GM21447 (cell line): Measurements from ENCODE around the gene PCMTD2.
"Not testable (repeated sequence)": the region's sequence is repeated elsewhere in the genome, so short reads cannot be mapped to it uniquely, and the experiment has no call there.

Experiments used
- ATAC-seq: cut with Tn5 transposase; IDR thresholded peaks from one replicate; pipeline ENCODE4 v1.9.1; 2021; ENCODE audit not compliant: unreplicated experiment

Gene PCMTD2

DNA sequence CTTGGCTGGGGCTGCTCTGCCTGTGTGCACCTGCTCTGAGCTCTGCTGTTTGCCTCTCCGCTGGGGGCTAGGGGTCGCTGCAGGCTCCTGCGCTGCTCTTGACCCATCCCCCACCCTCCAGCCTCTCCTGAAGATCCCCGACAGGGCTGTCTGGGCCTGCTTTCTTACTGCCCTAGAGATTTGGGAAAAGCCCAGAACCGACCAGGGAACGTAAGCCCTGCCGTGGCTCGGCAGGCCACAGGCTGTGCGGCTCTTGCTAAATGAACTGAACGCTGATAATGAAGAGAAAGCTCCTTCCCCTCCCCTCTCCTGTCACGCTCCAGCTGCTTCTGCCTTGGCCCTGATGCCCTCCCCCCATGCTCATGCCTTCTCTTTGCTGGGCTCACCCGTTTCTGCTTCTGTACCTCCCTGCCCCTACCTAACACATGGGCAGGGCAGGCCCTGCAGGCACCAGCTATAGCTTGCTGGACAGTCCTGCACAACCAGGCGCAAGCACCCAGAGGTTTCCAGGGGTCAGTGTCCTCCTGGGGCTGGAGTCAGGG, 32.0 kb upstream of the PCMTD2 start:
- no peak for ATAC-seq

DNA sequence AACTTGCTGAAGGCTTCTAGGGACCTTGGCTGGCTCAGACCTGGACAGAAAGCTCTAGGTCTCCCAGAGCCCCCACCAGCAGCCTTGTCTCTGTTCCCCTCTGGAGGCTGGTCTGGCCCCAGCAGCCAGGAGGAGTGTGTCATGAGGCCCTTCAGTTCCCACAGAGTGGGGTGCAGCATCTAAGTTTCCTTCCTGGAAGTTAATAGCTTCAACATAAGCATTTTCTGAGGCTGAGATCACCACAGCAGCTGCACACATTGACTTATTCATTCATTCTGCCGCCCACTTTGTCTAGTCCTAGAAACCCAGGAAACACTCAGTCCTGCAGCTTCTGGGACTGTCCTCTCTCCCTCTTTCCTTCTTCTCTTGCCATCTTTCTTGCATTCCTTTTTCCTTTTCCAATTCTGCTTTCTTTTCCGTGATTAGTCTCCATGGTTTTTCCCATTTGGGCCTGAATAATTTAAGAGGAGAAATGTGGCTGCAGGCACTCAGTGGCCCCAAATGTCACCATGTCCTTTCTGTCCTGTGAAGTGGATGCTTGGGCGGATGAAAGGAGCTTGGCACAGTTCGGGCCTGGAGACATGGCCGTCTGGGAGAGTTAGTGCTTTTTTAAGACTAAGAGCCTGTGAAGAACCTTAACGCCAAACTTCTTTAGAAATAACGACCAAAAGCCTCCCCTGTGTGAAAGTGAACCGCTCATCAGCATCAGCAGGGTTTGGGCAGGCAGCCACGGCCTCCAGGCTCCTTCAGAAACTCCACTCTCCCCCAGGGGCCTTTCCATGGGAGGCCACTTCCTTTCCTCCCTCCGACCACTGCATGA, 31.0 kb upstream of the PCMTD2 start:
- ATAC-seq: no peak

DNA sequence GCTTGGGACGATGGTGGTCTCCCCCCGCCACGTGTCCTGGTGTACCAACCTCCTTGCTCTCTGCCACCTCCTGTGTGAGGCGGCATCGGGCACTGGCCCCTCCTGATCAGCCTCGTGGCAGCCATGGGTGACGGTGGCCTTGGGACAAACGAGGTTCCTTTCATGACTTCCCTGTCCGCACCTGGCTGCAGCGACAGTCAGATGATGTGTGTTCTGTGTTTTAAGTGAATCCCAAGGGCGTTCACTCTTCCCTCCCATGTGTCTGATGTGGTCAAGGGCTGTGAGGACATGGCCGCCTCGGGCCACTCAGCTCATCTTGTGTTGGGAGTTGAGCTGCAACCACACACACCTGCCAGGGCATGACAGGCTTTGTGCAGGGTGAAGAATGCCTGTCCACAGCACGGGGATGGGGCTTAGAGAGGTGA, 30.4 kb upstream of the PCMTD2 start:
- ATAC-seq: no peak

DNA sequence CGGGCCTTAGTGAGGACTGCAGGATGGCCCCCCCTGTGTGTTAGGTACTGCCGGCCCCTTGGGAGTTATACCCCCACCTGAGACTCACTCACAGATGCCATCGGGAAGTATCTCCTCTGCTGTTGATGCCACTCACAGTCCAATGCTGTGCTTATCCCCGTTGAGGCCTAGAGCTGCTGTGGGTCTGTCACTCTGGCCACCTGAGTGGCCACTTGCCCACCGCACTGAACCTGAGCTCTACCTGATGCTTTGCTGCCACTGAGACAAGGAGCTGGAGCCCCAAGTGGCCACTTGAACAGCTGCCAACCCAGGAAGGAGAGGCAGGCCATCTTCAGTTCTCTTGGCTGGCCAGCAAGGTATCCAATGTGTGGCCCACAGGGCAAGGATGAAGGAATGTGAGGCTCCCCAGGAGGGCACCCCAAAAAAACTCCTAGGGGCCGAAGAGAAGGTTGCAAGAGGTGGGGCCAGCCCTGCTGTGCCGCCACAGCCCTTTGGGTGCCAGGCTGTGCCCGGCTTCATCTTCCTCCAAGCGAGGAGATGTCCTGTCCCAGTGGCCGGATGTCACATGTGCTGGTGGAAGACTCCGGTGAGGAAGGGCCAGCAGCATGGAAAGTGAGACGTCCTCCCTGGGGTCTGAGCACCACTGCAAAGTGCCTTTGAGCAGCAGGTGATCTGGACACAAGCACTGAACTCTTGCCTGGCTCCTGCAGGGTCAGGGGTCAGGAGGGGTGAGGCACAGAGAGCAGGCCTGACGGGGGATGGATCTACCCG, 29.5 kb upstream of the PCMTD2 start:
- no peak for ATAC-seq

DNA sequence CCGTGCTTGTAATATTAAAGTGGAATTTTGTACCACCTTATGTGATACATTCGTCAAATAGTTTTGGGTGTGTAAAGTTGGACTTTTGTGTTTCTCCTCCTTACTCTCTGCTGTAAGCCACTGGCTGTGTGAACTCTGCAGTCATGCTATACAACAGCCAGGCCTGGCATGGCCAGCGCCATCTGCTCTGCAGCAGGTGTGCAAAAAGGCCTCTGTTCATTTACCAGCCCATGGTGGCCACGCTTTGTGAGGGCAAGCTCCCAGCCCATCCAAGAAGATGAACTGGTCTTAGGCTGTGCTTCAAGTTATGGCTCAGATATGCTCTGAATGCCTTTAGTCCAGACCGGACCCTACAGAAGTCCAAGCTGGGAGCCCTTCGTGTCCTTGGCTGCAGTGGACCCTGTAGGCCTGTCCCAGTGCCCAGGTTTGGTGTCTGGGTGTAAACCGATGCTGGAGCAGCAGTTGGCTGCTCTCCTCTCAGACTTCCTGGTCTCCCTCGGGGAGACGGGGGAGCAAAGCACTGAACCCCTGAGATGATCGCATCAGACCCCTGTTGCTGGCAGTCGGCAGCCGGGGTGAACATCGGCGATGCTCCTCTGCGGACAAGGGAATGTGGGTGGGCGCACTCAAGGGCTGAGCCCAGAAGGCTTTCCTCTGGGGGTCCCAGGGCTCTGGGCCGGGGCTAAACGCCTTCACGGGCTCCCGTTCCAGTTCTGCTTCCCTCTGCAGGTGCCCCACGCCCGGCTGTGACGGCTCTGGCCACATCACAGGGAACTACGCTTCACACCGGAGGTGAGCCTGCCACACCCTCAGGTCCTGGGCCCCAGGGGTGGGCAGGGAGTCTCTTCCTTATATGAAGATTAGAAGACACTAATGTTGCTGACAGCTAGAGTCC, 28.6 kb upstream of the PCMTD2 start:
- no peak for ATAC-seq

DNA sequence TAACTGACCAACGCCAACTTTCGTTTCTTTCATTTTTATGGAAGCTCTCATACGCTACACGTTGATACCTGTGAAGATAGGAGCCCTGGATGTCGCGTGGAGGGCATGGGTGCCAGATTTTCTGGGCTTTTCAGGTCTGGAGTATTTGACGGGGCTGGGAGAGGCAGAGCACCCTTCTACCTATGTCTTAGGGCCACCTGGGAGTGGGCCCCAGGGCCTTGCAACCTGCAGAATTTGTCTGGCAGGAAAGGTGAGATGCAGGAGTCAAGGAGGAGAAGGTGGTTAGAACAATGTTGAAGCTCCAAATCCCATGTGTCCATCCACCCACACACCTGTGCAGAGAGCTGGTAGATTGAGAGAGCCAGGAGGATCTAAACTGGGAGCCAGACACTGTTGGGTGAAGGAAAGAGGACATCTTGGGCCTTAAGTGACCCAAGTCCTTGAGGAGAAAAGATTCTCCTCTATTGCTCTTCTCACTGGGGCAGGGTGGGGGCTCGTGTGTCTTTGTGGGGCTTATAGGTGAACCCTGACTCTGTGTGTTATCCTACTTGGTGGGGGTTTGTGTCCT, 27.4 kb upstream of the PCMTD2 start:
- no peak for ATAC-seq

DNA sequence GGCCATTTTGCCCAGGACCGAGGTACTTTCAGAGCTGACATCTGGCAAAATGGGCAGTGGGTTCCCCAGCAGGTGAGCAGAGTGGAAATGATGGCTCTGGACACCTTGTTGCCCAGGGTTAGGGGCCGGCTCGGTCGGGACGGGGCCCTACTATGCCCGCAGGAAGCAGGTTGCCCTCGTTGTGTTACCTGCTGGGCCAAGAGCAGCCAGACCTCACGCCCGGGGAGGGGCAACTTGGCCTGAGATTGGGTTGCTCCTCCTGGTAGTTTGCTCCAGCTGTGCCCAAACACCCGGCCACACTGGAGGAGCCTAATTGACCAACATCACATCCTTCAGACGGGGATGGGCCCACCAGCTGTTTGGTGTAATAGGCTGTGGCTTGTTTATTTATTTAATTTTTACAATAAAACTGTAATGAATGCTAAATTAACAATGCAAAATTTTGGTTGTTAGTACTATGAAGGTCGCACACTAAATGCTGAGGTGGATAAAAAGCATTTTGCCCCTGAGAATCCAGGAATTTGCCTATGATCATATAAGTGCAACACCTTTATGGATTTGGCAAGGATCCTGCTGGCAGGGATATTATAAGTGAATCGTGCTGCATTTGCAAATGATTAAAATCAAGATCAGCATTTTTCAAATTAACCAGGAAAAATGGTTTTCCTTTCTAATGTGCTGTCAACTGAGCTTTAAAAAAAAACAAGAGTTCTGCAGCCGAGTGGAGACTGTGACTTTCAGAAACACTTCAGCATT, 26.6 kb upstream of the PCMTD2 start:
- ATAC-seq: no peak

DNA sequence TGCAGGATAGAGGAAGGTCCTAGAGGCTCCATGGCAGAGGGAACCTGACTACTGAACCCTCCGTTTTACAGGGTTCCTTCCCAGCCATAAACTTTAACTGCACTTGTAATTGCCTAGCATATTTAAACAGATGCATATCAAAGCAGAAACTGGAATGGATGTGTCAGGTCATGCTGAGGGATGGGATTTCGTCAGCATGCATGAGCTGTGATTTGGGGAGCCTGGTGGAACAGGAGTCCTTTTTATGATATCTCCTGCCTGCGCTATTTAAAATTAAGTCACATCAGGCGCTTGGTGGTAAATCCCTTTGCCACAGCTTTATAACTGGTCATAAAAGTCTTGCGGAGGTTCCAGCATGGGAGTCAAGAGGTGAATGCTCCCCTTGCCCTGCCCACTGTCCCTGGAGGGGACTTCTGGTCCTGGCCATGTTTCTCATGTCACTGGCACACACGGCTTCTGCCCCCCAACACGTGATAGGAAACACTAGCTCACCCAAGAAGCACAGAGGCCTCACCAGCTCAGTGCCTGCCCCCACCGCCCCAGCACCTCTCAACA, 26.0 kb upstream of the PCMTD2 start:
- ATAC-seq: no peak

DNA sequence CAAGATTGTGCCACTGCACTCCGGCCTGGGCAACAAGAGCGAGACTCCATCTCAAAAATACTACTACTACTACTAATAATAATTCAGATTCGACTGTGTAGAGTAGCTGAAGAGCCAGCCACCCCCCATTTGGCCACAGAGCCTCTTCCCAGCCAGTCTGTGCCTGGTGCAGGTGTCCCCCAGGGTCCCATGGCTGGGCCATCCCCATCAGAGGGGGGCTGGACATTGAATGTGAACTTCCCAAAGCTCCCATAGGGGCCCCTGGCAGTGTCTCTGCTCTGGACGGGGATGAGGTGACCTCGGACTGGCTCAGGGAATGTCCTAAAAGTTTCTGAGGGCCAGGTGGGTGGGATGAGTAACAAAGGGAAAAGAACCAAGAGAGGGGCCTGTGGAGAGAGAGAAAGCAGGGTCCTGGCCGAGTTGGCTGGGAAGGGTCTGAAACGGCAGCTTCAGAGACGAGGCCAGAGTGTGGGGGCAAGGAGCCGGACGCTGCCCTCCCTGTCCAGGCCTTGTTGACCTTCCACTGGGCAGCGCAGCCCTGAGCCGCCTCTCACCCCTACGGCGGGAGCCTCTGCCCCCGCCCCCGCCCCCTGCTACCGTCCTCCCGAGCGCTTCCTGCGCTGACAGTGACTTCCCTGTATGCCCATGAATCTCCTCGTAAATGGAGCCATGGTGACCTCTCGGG, 24.9 kb upstream of the PCMTD2 start:
- ATAC-seq: no peak

DNA sequence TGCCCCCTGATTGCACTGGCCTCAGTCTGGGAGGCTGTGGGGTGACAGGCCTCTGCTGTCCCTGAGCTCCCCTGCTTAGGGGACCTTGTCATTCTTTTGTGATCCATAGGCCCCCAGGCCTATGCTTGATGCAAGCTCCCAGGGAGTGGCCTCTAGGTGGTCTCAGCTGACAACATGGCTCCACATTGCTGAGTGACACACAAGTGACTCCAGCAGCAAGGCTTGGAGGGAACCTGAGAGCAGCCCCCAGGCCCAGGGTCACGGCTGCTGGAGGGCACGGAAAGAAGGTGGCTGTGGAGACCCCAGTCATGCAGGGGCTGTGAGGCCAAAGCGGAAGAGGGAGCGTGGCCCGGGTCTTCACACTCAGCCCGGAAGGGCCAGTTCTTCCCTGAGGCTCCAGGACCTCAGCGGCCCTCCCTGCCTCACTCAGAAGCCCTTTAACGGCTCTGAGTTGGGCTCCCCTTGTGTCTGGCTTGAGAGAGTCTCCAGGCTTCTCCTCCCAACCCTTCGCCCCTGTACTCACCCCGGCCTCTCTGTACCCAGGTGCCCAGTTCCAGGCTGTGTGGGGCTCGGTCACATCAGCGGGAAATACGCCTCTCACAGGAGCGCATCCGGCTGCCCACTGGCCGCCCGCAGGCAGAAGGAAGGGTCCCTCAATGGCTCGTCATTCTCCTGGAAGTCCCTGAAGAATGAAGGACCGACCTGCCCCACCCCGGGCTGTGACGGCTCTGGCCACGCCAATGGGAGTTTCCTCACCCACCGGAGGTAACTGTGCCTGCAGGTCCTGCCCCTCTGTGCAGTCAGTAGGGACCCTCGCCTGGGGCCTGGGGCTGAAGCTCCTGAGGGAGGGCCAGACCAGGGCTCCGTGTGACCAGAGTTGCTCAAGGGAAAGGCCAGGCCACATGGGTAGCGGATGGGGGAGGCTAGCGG, 23.7 kb upstream of the PCMTD2 start:
- ATAC-seq: no peak

DNA sequence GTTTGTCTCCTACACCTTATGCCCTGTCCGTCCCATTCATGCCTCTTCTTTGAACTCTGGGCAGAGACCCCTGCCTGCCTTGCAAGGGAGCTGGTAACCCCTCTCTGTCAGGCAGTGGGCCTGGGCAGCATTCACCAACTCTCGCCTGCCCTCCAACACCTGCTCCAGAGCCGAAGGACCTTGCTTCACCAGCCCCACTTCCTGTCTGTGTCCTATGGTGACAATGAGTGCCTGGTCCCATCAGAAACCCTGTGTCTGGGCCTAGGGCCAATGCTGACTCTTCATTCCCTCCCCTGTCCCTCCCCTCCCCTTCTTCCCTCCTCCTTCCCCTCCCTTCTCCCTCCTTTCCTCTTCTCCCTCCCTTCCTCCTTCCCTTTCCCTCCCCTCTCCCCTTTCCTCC, 22.8 kb upstream of the PCMTD2 start:
- no peak for ATAC-seq

DNA sequence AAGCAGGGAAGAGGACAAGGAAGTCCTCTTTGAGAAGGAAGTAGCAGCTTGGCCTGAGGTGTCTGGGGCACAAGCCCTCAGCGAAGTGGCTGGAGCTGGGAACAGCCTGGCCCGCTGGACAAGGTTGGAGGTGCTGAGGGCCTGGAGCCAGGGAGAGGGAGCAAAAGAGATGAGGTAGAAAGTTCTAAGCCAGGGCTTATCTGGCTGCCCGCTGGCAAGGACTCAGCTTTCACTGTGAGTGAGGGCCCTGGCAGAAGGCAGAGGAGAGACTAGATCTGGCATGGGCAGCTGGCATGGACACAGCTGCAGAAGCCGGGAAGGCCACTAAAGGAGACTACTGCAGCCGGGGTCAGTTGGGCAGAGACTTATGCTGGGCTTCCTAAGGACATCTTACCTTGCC, 21.8 kb upstream of the PCMTD2 start:
- no peak for ATAC-seq

DNA sequence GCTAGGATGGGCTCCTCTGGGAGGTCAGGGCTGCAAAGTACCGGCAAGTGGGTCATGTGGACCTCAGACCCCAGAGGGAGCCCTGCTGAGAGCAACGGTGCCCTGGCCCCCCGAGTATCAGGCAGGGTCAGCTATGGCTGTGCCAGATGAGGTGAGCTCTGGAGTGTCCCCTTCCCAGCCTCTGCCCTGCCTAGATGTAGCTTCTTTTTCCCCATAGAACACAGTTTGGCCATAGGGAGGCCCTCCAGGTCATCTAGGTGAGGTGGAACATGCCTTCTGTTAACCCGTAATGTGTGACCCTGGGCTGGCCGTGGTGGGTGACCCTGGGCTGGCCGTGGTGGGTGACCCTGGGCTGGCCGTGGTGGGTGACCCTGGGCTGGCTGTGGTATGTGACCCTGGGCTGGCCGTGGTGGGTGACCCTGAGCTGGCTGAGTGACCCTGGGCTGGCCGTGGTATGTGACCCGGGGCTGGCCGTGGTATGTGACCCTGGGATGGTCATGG, 21.2 kb upstream of the PCMTD2 start:
- no peak for ATAC-seq

DNA sequence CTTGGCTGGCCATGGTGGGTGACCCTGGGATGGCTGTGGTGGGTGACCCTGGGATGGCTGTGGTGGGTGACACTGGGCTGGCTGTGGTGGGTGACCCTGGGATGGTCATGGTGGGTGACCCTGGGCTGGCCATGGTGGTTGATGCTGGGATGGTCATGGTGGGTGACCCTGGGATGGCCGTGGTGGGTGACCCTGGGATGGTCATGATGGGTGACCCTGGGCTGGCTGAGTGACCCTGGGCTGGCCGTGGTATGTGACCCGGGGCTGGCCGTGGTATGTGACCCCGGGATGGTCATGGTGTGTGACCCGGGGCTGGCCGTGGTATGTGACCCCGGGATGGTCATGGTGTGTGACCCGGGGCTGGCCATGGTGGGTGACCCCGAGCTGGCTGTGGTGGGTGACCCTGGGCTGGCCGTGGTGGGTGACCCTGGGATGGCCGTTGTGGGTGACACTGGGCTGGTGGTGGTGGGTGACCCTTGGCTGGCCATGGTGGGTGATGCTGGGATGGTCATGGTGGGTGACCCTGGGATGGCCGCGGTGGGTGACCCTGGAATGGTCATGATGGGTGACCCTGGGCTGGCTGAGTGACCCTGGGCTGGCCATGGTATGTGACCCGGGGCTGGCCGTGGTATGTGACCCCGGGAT, 20.5 kb upstream of the PCMTD2 start:
- ATAC-seq: not testable (repeated sequence)

DNA sequence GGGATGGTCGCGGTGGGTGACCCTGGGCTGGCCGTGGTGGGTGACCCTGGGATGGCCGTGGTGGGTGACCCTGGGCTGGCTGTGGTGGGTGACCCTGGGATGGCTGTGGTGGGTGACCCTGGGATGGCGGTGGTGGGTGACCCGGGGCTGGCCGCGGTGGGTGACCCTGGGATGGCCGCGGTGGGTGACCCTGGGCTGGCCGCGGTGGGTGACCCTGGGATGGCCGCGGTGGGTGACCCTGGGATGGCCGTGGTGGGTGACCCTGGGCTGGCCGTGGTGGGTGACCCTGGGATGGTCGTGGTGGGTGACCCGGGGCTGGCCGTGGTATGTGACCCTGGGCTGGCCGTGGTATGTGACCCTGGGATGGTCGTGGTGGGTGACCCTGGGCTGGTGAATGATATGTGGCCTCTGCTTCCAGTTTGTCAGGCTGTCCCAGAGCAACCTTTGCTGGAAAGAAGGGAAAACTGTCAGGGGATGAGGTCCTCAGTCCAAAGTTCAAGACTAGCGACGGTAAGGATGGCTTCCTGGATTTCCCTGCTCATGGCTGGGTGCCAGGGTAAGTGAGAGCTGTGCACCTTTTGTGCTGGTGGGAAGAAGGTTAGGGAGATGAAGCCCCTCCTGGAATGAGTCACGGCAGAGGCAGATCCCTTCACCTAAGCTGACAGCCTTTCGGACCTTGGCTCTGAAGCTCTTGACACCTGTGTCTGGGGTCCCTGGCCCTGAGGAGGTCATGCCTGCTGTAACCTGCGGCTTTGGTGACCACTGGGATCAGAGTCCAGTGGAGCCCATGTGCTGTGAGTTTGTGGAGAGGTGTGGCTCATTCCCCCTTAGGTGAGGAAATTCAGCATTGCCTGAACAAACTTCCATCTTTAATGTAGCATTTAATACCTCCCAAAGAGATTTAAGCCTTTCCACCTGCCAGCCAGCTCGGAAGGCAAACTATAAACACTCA, 19.1 kb upstream of the PCMTD2 start:
- no peak for ATAC-seq

DNA sequence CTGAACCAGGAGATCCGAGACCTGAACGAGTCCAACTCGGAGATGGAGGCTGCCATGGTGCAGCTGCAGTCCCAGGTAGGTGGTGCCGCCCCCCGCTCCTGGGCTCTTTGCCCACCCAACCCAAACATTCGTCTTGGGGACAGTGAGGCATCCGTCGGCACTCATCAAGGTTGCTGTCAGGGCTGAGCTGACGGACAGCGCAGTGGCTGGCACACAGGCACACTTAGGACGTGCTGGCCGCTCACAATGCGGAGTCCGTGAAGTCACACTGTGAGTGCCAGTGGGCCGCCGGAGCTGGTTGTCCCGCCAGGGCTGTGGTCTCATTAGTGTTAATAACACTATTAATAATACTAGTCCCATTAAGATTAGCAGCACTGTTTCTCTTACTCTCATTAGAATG, 18.2 kb upstream of the PCMTD2 start:
- ATAC-seq: no peak
